ENCODE measurements around the gene GAB2.

The GAB2 gene

DNA sequence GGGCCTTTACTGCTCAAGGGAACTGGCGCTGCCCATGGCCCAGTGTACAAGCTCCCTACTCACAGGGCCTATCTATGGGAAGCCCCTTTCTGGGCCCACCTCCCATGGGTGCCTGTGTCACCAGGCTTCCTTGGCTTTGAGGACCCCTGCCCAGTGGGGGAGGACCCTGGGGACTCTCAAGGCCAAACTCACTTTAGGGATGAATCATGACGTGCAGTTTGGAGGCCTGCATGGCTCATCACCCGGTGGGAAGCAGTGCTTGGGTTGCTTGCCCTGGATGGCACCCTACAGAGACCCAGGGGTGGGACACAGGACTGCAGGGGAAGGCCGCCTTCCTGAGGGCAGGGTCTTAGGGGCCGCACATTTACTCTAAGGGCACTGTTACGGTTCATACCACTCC lies 245.7 kb downstream of the GAB2 start:
- no peak for DNase-seq

DNA sequence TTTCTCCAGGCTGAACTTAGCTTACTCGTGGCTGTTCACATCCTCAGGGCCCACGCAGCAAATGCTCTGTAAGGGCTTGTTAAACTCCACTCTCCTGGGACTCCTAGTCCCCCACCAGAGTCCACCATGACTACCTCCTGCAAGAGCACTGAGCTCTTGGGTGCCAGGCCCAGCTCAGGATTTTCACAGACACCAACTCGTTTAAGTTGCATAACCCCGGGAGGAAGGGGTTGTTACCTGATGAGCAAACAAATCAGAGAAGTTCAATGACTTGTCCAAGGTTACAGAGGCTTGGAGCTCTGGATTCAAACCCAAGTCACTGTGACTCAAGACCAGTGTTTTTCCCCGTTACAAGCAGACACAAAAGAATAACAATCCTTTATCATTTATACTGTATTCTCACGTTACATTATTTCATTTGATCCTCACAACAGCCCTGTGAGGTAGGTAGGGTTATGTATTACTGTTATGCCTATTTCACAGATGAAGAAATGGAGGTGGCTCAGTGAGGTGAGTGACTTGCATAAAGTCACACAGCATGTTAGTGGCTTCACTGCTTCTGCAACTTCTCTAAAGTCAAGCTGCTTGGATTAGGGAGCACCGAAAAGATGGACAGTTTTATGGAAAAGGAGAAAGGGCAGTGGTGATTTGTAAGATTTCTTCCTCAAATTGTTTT lies 246.6 kb downstream of the GAB2 start:
- no peak for DNase-seq

DNA sequence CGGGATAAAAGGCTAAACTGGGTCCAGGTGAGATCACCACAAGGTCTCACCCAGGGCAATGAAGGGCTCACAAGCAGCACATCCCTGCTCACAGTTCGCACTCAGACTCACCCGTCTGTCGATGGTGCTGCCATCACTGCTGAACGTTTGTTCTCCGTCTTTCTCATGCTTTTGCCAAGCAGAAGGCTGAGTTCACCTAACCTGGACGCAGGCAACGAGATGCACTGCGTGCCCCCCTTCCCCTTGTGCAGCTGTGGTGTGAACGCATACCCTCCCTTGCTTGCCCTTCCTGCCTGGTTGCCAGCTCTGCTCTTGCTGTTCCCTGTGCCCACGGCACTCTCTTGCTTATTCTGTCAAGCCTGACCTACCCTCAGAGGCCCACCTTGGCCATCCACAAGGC lies 247.2 kb downstream of the GAB2 start:
- DNase-seq, result no peak

DNA sequence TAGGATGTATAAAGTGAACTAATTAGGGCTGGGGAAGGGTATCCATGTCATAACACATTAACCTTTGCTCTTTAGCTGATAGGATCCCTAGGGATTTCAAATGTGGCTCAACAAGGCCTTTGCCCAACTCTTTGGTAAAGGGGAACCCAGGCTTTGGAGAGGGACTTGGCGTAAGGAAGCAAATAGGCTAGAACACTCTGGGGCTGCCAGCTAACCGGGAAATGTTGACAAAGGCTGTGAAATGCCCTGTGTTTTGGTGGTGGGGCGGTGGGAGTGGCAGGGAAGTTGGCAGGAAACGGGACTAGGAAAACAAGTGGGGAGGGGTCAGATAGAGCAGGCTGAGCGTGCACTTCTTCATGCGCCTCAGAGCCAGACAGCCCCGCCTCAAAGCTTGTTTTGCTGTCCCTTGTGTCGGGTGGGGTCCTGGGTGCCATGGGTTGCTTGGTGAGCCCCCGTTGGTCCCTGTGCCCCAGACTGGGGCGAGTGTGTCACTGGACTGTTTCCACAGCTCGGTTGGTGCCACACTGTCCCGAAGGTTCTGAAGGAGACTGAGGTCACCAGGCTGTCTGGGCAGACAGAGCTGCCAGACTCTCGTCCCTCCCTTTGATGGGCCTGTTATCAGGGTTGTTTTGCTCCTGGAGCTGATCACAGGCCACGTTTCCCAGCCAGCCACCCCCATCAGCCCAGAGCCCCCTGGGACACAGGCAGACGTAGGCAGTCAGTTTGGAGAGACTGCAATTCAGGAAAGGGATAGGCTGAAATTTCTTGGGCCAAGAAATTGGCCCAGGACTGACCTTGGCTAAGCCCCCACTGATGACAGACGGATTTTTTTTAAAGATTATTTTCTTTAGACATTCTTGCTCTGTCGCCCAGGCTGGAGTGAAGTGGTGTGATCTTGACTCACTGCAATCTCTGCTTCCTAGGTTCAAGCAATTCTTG lies 248.8 kb downstream of the GAB2 start:
- peak; percentile 79 for DNase-seq

DNA sequence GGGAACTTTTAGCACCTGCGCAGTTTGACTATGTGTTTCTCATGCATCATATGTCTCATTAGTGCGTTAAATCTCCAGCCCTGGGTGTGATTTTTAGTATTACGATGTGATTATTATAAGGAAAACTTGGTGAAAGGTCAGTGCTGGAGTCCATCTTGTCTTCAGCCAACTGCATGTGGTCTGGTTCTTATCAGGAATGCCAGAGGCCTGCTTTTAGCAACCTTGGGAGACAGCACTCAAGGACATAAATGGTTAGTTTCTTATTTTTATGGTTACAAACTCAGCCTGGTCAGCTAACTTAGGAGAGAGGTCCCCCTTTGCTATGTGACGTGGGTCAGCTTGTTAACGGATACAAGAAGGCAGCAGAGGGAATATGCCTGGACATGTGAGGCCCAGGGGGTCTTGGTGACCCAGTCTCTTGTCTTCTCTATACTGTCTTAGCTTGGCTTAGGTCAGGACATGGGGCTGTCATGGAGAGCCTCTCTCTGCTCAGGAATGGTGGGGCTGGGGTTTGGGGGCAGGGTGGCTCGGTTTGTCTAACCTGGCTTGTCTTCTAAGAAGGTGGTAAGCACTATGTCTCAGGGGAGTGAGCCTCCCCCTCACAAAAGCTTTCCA lies 250.7 kb downstream of the GAB2 start:
- no peak for DNase-seq
